22Rv1 (cell line): ENCODE results near the gene STUB1.

Experiments
- ZFX ChIP-seq: fragments of 450-650 bp; IDR thresholded peaks from 2 replicates; pipeline ENCODE4 v1.6.1; 2017; ENCODE audit warnings: antibody characterized with exemption, borderline replicate concordance
- TF ChIP-seq, protein P1 (sequence below): fragments of 450-650 bp; IDR thresholded peaks from 2 replicates; pipeline ENCODE4 v1.5.1; 2017; ENCODE audit warnings: mild to moderate bottlenecking

DNA sequence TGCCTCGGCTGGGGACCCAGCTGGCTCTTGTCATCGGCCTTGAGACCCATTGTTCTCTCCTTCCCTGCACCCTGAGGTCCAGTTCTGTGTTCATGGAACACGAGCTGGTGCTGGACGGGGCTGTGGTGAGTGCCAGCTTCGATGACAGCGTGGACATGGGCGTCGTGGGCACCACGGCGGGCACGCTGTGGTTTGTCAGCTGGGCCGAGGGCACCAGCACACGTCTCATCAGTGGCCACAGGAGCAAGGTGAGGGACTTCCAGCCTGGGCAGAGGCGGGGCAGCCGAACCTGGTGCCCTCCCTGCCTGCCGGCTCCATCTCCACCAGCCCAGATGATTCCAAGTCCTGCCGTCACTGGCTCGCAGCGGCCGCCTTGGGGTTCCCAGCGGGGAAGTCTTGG, 17.6 kb upstream of the STUB1 start:
- TF ChIP-seq, protein P1, sequence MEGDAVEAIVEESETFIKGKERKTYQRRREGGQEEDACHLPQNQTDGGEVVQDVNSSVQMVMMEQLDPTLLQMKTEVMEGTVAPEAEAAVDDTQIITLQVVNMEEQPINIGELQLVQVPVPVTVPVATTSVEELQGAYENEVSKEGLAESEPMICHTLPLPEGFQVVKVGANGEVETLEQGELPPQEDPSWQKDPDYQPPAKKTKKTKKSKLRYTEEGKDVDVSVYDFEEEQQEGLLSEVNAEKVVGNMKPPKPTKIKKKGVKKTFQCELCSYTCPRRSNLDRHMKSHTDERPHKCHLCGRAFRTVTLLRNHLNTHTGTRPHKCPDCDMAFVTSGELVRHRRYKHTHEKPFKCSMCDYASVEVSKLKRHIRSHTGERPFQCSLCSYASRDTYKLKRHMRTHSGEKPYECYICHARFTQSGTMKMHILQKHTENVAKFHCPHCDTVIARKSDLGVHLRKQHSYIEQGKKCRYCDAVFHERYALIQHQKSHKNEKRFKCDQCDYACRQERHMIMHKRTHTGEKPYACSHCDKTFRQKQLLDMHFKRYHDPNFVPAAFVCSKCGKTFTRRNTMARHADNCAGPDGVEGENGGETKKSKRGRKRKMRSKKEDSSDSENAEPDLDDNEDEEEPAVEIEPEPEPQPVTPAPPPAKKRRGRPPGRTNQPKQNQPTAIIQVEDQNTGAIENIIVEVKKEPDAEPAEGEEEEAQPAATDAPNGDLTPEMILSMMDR, result no peak
- TF ChIP-seq ZFX, result no peak
